ENCODE data around the gene EGFLAM. TPM values are rescaled to one million over a fixed set of nuclear protein-coding genes. Genes with fewer than 3 reads are reported as not detected.

Gene EGFLAM
- polyA plus RNA-seq, 5 donors, result 8.9 to 14.8 (median 12.4) TPM

GRCh38 chr5:38373743-38374142, 115.4 kb downstream of the EGFLAM start:
- no peak for DNase-seq

GRCh38 chr5:38375423-38375822, 117.1 kb downstream of the EGFLAM start:
- DNase-seq, result no peak

DNA sequence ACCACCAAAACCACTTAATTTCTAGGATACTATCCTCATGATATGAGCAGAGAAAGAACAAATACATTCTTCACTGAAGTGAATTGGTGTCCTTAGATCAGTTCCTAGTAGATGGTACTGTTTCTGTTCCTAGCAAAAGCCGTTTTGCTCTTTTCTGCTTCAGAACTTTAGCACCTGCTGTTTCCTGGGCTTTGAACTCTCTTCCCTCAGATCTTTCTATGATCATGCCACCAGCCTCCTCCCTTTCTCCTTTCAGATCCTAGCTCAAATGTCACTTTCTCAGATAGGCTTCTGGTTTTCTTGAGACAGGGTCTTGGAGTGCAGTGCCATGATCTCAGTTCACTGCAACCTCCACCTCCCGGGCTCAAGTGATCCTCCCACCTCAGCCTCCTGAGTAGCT, 118.0 kb downstream of the EGFLAM start:
- DNase-seq, result no peak

- DNase-seq, result no peak
These were observed 120.2 kb downstream of the EGFLAM start for GRCh38 chr5:38378579-38378978.

DNA sequence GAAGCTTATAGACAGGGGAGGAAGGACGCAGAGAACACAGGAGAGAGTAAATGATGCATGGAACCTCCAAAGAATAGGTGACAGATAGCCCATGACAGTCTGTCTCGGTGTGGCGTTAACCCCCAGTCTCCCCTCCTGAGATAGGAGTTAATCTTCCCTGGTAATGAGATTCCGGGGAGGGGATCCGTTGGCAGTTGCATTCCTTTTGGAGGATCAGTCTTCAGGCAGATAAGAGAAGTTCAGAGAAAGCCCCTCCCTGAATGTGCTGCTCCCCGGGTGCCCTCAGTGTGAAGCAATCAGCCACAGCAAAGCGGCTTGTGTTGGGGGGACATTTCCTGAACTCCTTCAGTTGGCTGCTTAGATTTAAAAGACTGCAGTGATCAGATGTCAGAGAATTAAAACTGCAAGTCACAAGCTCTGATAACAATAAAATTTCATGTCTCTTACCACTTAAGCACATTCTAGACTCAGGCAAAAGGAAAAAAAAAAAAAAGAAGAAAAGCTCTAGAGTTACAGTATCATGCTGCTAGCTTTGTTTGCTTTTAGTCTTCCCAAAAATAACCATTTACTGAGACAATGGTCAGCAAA, 121.1 kb downstream of the EGFLAM start:
- DNase-seq, result no peak

DNA sequence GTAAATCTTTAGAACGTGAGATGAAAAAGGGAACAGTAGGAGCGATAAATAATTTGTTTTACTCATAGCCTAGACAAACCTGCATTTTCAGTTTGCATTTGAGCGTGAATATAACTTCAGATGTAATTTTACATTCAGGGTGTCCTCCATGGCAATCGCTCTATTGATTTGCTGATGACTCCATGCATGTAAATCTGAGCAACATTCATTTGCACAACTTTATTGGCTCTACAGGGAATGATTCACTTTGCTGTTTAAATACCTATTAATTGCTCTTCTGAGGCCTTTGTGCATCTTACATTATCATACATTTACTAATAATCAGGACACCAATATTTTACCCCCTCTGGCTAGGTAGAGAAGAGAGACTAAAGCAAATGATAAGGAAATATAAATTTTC, 122.2 kb downstream of the EGFLAM start:
- DNase-seq, result no peak

DNA sequence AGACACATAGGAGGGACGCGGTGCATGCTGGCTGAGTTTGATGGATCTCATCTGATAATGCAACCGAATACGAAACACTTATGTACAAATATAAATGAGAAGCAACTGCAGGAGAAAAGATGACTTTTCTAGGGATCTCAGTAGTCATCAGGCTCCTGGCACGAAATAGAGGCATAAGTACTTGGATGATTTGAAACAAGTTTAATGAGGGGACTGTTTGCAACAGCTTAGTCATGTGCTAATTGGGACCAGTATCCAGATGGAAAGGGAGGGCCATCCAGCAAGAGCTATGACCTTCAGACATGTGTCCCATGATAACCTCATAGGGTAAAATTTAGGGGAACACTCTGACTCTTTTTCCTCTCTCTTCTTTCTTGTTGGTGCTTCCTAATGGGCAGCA, 123.0 kb downstream of the EGFLAM start:
- DNase-seq, result no peak

GRCh38 chr5:38382898-38383297, 124.5 kb downstream of the EGFLAM start:
- peak; percentile 47 to 60 for DNase-seq

DNA sequence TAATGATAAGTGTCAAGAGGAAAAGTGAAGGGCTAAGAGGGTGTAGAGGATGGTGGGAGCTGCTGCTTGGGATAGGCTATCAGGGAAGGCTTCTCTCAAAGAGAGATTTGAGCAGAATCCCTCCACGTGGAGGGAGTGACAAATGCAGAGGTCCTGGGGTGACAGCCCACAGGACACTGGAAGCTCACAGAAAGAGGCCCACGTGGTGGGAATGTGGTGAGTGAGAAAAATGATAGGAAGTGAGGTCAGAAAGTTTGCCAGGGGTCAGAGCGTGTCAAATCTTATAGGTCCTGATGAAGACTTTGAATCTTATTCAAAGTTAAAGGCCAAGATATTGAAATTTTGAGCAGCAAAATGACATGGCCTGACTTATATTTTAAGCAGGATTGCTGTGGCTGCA, 125.3 kb downstream of the EGFLAM start:
- no peak for DNase-seq

GRCh38 chr5:38384396-38384795, 126.0 kb downstream of the EGFLAM start:
- DNase-seq, result no peak

GRCh38 chr5:38387161-38387560, 128.8 kb downstream of the EGFLAM start:
- DNase-seq, result no peak

- DNase-seq, result no peak
These were observed 135.3 kb downstream of the EGFLAM start for GRCh38 chr5:38393636-38394035.

DNA sequence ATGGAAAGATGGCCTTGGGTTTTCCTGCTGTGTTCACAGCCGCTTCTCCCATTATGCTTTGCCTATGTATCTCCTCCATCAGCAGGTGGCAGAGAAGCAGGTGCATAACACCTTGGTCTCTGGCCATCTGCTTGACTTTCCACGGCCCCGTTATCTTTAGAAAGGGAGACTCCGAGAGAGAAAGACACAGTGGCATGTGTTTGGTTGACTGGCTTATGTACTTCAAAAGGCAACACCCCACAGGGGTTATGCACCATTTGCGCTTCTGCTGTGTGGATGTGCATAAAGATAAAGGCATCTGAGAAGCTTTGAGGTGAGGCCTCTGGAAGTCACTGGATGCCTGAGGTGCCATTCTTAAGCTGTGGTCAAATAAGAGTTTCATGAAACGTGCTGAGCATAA, 138.4 kb downstream of the EGFLAM start:
- DNase-seq, result no peak

GRCh38 chr5:38400365-38400764, 142.0 kb downstream of the EGFLAM start:
- DNase-seq, result no peak

GRCh38 chr5:38401145-38401544, 142.8 kb downstream of the EGFLAM start:
- no peak for DNase-seq

DNA sequence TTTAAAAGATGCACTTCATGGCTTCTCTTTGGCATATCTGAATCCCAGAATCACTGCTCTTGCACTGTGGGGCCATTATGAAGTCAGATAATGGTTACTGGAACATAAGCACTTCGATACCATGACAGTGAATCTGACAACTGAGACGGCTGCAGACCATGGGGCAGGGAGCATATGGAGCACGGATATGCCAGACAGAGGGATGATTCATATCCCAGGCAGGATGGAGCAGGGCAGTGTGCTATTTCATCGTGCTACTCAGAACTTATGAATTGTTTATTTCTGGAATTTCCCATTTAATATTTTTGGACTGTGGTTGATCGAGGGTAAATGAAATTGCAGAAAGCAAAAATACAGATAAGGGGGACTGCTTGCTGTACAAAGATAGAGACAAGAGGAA, 145.0 kb downstream of the EGFLAM start:
- DNase-seq, result no peak

DNA sequence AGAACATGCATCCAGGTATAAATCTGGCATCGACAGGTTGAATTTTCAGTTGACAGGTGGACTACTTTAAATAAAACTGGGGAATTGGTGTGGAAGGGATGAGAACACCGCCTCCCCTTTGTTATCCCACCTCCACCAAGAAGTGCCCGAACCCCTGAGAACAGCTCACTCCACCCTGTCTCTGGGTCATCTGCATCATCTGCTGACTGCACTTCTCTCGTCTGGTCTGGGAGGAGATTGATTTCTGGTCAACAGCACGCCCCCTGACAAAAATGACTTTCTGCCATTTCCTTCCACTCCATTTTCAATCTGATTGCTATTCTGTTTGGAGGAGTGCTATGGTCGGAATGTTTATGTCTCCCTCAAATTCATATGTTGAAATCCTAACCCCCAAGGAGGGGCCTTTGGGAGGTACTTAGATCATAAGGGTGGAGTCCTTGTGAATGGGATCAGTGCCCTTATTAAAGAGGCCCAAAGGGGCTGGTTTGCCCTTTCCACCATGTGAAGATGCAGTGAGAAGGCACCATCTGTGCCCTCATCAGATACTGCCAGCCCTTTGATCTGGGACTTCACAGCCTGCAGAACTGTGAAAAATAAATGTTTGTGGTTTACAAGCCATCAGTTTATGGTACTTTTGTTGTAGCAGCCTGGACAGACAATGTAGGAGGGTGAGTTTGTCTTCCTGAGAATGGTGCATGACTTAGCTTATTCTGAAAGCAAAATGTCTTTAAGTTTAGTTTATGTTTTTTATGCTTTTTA, 145.7 kb downstream of the EGFLAM start:
- DNase-seq, result no peak

DNA sequence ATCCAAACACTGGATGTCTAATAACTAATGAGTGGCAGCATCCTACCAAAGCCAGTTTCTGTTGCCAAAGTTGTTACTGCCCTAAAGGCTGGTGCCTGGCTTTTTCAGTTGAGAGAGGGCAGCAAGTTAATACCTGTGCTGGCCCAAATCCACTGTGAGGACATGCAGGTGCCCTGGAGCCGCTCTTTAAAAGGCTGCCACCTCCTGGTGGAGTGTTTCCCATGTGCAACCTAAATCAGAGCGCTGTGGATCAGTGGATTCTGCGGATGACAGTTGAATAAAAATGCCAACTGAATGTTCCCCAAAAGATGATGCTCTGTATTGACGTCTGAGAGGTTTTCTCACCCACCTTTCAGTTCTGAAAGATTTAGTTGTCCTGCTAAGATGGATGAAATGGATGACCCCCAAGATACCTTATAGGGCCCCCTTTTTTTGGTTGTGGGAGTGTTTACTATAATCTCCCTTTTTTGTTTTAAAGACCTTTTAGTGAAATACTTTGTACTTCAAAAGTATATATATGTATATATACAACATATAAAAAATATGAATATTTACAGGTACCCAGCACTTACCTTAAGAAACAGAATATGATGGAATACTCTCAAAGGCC, 146.4 kb downstream of the EGFLAM start:
- DNase-seq, result no peak

GRCh38 chr5:38408446-38409198, 150.3 kb downstream of the EGFLAM start:
- no peak for DNase-seq

DNA sequence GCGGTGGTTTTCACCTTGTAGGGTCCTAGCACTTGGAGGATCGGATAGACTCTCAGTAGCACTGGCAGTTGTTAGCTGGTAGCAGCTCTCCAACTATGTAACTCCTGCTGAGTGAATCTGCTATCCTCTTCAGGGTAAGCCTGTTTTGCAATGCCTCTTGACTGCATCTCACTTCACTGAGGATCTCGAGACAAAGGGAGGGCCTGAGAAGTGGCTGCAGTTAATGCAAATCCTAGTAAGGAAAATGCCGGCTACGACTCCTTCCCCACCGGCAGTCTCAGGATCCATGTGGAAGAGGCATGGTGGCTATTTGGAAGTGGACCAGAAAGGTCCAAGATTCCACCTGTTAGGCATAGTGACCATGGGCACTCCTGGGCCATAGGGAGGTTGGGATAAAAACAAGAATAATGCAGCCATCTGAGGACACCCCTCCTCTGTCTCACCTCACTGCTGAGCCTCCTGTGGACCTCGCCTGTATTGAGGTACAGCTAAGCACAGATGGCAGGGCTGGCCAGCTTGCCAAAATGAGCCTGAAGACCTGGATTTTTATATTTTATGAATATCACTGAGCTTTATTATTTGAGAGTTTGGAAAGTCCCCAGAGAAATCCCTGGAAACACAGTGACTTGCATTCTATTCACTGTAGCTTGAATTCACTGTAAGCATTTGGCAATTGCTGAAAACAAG, 152.1 kb downstream of the EGFLAM start:
- no peak for DNase-seq

- DNase-seq, result no peak
These were observed 155.3 kb downstream of the EGFLAM start for GRCh38 chr5:38413696-38414095.

- no peak for DNase-seq
These were observed 156.0 kb downstream of the EGFLAM start for GRCh38 chr5:38414348-38414747.

Data from right lung (tissue), 5 donors.